Endothelial cell of umbilical vein (primary cell): ENCODE results near the gene BIRC6. TPM values are rescaled to one million over a fixed set of nuclear protein-coding genes. Genes with fewer than 3 reads are reported as not detected.

ENCODE experiments used
- BruUV-seq: library from RNA; stranded (reverse); fragments of 400-500 nt; replicated peaks from 2 replicates; lab custom pipeline; 2021; lab: Mats Ljungman, UMichigan
- CTCF ChIA-PET: fragments of 300-600, 350-600 bp; sonication (Branson Sonifier 250); formaldehyde crosslinking; loops from one replicate; lab custom pipeline; 2021; ENCODE audit warnings: antibody characterized with exemption, inconsistent platforms; lab: Charles Lee
- POLR2A ChIA-PET: fragments of 300-600, 350-600 bp; sonication (Branson Sonifier 250); formaldehyde crosslinking; loops from one replicate; lab custom pipeline; 2021; ENCODE audit warnings: antibody characterized with exemption, inconsistent platforms; lab: Charles Lee
- DNase-seq: peaks from one replicate; pipeline ENCODE4 v3.0.0-alpha.2; 2011; ENCODE audit warnings: low read depth, low spot score
- FAIRE-seq: peaks from 2 replicates; lab custom pipeline; 2011; peaks lifted over from hg19 to GRCh38; lab: Jason Lieb, UNC
- H2AFZ ChIP-seq: 2 replicates; pipeline ENCODE4 v1.6.0; 2012; ENCODE audit warnings: low read depth, low read length, control low read depth, inconsistent platforms
- H3K27ac ChIP-seq: 2 replicates; pipeline ENCODE4 v1.5.1; 2011; ENCODE audit warnings: low read depth, mild to moderate bottlenecking, control low read depth, low read length, moderate library complexity; ENCODE audit not compliant: insufficient read depth
- H3K27me3 ChIP-seq, 2 experiments: 2 replicates each; pipeline versions ENCODE4 v1.6.0 to v1.6.1; 2011; ENCODE audit warnings: low read length in 2 of 2, mixed read lengths in 1 of 2; ENCODE audit not compliant: control insufficient read depth in 2 of 2, insufficient read depth in 2 of 2
- H3K36me3 ChIP-seq, 2 experiments: 2 replicates in 1 of 2; 3 replicates in 1 of 2; pipeline ENCODE4 v1.5.1; 2011; ENCODE audit warnings: low read length in 2 of 2, mild to moderate bottlenecking in 1 of 2, moderate library complexity in 1 of 2; ENCODE audit not compliant: control insufficient read depth in 2 of 2, insufficient read depth in 2 of 2; ENCODE audit errors: extremely low read depth in 1 of 2
- H3K4me1 ChIP-seq: 3 replicates; pipeline ENCODE4 v1.5.1; 2011; ENCODE audit warnings: mild to moderate bottlenecking, low read length; ENCODE audit not compliant: control insufficient read depth, insufficient read depth; ENCODE audit errors: extremely low read depth
- H3K4me2 ChIP-seq: 2 replicates; pipeline ENCODE4 v1.6.1; 2011; ENCODE audit warnings: low read length, control low read depth, mixed read lengths; ENCODE audit not compliant: insufficient read depth
- H3K4me3 ChIP-seq, 3 experiments: fragments of 200-600 bp in 1 of 3; sonication (generic), shearing (Covaris generic) in 1 of 3; replicated peaks in 1 of 3; 2 replicates each; pipeline ENCODE4 v1.5.1; 2011 to 2016; ENCODE audit warnings: control low read depth in 3 of 3, low read length in 3 of 3, mild to moderate bottlenecking in 2 of 3, inconsistent platforms in 1 of 3, low read depth in 1 of 3, moderate library complexity in 1 of 3; ENCODE audit not compliant: insufficient read depth in 1 of 3
- H3K79me2 ChIP-seq: 2 replicates; pipeline ENCODE4 v1.6.0; 2012; ENCODE audit warnings: low read length, inconsistent platforms; ENCODE audit not compliant: control insufficient read depth, insufficient read depth
- H3K9ac ChIP-seq: replicated peaks from 2 replicates; pipeline ENCODE3; 2011; ENCODE audit warnings: low read length, control low read depth; ENCODE audit not compliant: insufficient read depth; ENCODE audit errors: extremely low read depth
- H3K9me1 ChIP-seq: replicated peaks from 3 replicates; pipeline ENCODE4 v1.6.0; 2011; ENCODE audit warnings: mild to moderate bottlenecking, low read length; ENCODE audit not compliant: control insufficient read depth, insufficient read depth; ENCODE audit errors: extremely low read depth
- H3K9me3 ChIP-seq: replicated peaks from 2 replicates; pipeline ENCODE4 v1.5.1; 2012; ENCODE audit warnings: low read length, inconsistent platforms; ENCODE audit not compliant: control insufficient read depth, insufficient read depth
- H4K20me1 ChIP-seq: replicated peaks from 2 replicates; pipeline ENCODE3; 2011; ENCODE audit warnings: mild to moderate bottlenecking, low read length; ENCODE audit not compliant: control insufficient read depth, insufficient read depth; ENCODE audit errors: extremely low read depth
- EZH2 ChIP-seq: IDR thresholded peaks from 2 replicates; pipeline ENCODE4 v1.6.1; 2012; ENCODE audit warnings: borderline replicate concordance, low read depth, mild to moderate bottlenecking, moderate library complexity, low read length, inconsistent platforms; ENCODE audit not compliant: severe bottlenecking
- FOS ChIP-seq: IDR thresholded peaks from 2 replicates; pipeline ENCODE4 v1.6.1; 2011; ENCODE audit warnings: mild to moderate bottlenecking, low read length, moderate library complexity, borderline replicate concordance; ENCODE audit not compliant: insufficient read depth
- GATA2 ChIP-seq: IDR thresholded peaks from 2 replicates; pipeline ENCODE4 v1.7.0; 2011; ENCODE audit warnings: low read depth, mild to moderate bottlenecking, moderate library complexity, mixed read lengths, low read length; ENCODE audit not compliant: insufficient read length, insufficient read depth
- JUN ChIP-seq: IDR thresholded peaks from 2 replicates; pipeline ENCODE4 v1.6.1; 2011; ENCODE audit warnings: borderline replicate concordance, low read depth; ENCODE audit not compliant: insufficient read length, insufficient read depth
- MYC ChIP-seq: IDR thresholded peaks from one replicate; pipeline ENCODE4 v1.6.1; 2011; ENCODE audit warnings: mild to moderate bottlenecking, low read depth, low read length
- POLR2A ChIP-seq: IDR thresholded peaks from 2 replicates; pipeline ENCODE4 v1.6.1; 2012; ENCODE audit warnings: low read depth, mild to moderate bottlenecking, control low read depth, low read length
- POLR2AphosphoS5 ChIP-seq: IDR thresholded peaks from 2 replicates; pipeline ENCODE4 v1.6.1; 2012; ENCODE audit warnings: low read depth, mild to moderate bottlenecking, control low read depth, low read length, moderate library complexity; ENCODE audit not compliant: insufficient read depth
- dilution Hi-C: fragments of 300-500 bp; cut with MboI; formaldehyde crosslinking; loops from one replicate; pipeline ENCODE4 v1.15.0; 2019; ENCODE audit warnings: low sequenced_read_pairs; ENCODE audit not compliant: extremely low pct_ligation_motif_present
- intact Hi-C: fragments of 100-400 bp; cut with micrococcal nuclease; formaldehyde crosslinking; loops from one replicate; pipeline ENCODE4 v1.10.0; 2022
- polyA plus RNA-seq, 4 experiments: library from polyadenylated mRNA; depleted of rRNA in 3 of 4; stranded (reverse) in 3 of 4; unstranded in 1 of 4; fragments of >200 nt; gene quantifications; 2 replicates each; pipeline versions ENCODE4 v1.2.1 to v1.2.3, GENCODE V29; 2011 to 2012; ENCODE audit warnings: missing spikeins in 1 of 4
- total RNA-seq: library from RNA; stranded (reverse); gene quantifications from 2 replicates; pipeline ENCODE4 v1.2.3, GENCODE V29; 2021
- TF ChIP-seq, protein P1 (sequence below): IDR thresholded peaks from 2 replicates; pipeline ENCODE4 v1.6.1; 2011; ENCODE audit not compliant: insufficient read depth, insufficient read length
- TF ChIP-seq, protein P2 (sequence below), 2 donors: IDR thresholded peaks; 1 replicate in 1 of 2; 2 replicates in 1 of 2; pipeline ENCODE4 v1.5.1; 2011; ENCODE audit warnings: low read length in 2 of 2, mild to moderate bottlenecking in 2 of 2, moderate library complexity in 2 of 2, control low read depth in 1 of 2, inconsistent platforms in 1 of 2, low read depth in 1 of 2; ENCODE audit not compliant: insufficient read depth in 1 of 2; ENCODE audit errors: extremely low read depth in 1 of 2

BIRC6 gene
- total and polyA plus RNA-seq, 2 donors (not counting 3 experiments of a cell fraction or from before 2014, with no cell fraction given): 34.2 to 83.1 TPM

DNA sequence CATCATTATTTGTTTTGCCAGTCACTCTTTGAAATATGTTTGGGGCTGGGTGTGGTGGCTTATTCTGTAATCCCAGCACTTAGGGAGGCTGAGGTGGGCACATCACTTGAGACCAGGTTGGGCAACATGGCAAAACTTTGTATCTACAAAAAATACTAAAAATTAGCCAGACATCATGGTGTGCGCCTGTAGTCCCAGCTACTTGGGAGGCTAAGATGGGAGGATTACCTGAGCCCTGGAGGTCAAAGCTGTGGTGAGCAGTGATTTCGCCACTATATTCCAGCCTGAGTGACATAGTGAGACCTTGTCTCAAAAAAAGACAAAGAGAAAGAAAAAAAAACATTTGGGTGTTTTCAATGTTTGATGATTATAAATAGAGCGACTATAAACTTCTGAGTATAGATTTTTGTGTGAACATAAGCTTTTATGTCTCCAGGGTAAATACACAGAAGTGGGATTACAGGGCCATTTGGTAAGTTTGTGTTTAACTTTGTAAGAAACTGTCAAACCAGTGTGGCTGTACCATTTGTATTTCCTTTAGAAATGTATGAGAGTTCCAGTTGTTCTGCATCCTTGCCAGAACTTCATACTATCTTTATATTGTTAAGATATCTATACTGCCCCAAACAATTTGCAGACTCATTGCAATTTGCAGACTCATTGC, 15.8 kb downstream of the BIRC6 start:
- BruUV-seq: no TSS peak

More for the DNA sequence above, 15.8 kb downstream of the BIRC6 start:
- Histone ChIP-seq H3K9me1 (peaks cover 2% of the 10 kb centered on the region), H3K79me2 (peaks cover 95% of the 10 kb centered on the region), H3K4me2 (no peak overlapping the region), H3K27ac (no peak overlapping the region), H3K4me1 (peaks cover 2% of the 10 kb centered on the region), H4K20me1 (peaks cover 14% of the 10 kb centered on the region), H3K4me3 (no peak overlapping the region), H2AFZ (no peak overlapping the region), H3K27me3 (no peaks in the 10 kb centered on the region), H3K9me3 (no peaks in the 10 kb centered on the region), H3K36me3 (no peaks in the 10 kb centered on the region), H3K9ac (no peak overlapping the region)
- no peak for DNase-seq
- dilution Hi-C loops: no loop called here
- POLR2A ChIA-PET: no interaction called here
- intact Hi-C loops: no loop called here
- TF ChIP-seq JUN: no peak
- TF ChIP-seq FOS: no peak
- TF ChIP-seq POLR2AphosphoS5: no peak
- TF ChIP-seq GATA2: no peak
- no peak for TF ChIP-seq EZH2
- TF ChIP-seq, protein P1, sequence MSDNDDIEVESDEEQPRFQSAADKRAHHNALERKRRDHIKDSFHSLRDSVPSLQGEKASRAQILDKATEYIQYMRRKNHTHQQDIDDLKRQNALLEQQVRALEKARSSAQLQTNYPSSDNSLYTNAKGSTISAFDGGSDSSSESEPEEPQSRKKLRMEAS: no peak
- TF ChIP-seq, protein P2, sequence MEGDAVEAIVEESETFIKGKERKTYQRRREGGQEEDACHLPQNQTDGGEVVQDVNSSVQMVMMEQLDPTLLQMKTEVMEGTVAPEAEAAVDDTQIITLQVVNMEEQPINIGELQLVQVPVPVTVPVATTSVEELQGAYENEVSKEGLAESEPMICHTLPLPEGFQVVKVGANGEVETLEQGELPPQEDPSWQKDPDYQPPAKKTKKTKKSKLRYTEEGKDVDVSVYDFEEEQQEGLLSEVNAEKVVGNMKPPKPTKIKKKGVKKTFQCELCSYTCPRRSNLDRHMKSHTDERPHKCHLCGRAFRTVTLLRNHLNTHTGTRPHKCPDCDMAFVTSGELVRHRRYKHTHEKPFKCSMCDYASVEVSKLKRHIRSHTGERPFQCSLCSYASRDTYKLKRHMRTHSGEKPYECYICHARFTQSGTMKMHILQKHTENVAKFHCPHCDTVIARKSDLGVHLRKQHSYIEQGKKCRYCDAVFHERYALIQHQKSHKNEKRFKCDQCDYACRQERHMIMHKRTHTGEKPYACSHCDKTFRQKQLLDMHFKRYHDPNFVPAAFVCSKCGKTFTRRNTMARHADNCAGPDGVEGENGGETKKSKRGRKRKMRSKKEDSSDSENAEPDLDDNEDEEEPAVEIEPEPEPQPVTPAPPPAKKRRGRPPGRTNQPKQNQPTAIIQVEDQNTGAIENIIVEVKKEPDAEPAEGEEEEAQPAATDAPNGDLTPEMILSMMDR (IDR thresholded peaks at IDR 0.05; ENCODE audit: extremely low read depth in 1 of 2, insufficient read depth in 1 of 2, low read depth in 1 of 2, low read length in 2 of 2): no peak
- TF ChIP-seq MYC: no peak
- no peak for TF ChIP-seq POLR2A
- FAIRE-seq: no peak
- CTCF ChIA-PET: no interaction called here
